Trophoblast cell (in vitro differentiated cells and primary cell): ENCODE measurements around the gene DNAI7.

Experiments
- DNase-seq, 2 donors: peaks; one replicate each; pipeline ENCODE4 v3.0.0-alpha.2; 2016
- H2AFZ ChIP-seq: 2 replicates; pipeline ENCODE4 v1.6.1; 2013; ENCODE audit warnings: low read length, moderate library complexity, mild to moderate bottlenecking; ENCODE audit not compliant: insufficient read depth, poor library complexity
- H2AK5ac ChIP-seq: 2 replicates; pipeline ENCODE4 v1.6.1; 2013; ENCODE audit warnings: mild to moderate bottlenecking, low read length
- H2BK120ac ChIP-seq: 2 replicates; pipeline ENCODE4 v1.6.1; 2013; ENCODE audit warnings: low read length, mild to moderate bottlenecking, moderate library complexity; ENCODE audit not compliant: insufficient read depth, poor library complexity
- H2BK12ac ChIP-seq: 2 replicates; pipeline ENCODE4 v1.6.1; 2013; ENCODE audit warnings: mild to moderate bottlenecking, low read length, moderate library complexity
- H2BK5ac ChIP-seq: 2 replicates; pipeline ENCODE4 v1.6.1; 2013; ENCODE audit warnings: low read length, low read depth, moderate library complexity, mild to moderate bottlenecking; ENCODE audit not compliant: poor library complexity
- H3K14ac ChIP-seq: 2 replicates; pipeline ENCODE4 v1.6.1; 2013; ENCODE audit warnings: mild to moderate bottlenecking, low read length
- H3K18ac ChIP-seq: 2 replicates; pipeline ENCODE4 v1.6.1; 2013; ENCODE audit warnings: mild to moderate bottlenecking, low read length
- H3K23ac ChIP-seq: 2 replicates; pipeline ENCODE4 v1.6.1; 2013; ENCODE audit warnings: low read length
- H3K27ac ChIP-seq: 2 replicates; pipeline ENCODE4 v1.5.1; 2013; ENCODE audit warnings: low read depth, mild to moderate bottlenecking, inconsistent platforms, low read length, moderate library complexity
- H3K27me3 ChIP-seq: 2 replicates; pipeline ENCODE4 v1.6.1; 2013; ENCODE audit warnings: inconsistent platforms, mild to moderate bottlenecking, low read length, moderate library complexity; ENCODE audit not compliant: insufficient read depth
- H3K36me3 ChIP-seq, 2 experiments: 1 replicate in 1 of 2; 2 replicates in 1 of 2; pipeline ENCODE4 v1.6.1; 2013; ENCODE audit warnings: low read length in 2 of 2, mild to moderate bottlenecking in 2 of 2, moderate library complexity in 1 of 2; ENCODE audit not compliant: insufficient read depth in 2 of 2, control insufficient read depth in 1 of 2
- H3K4ac ChIP-seq: 2 replicates; pipeline ENCODE4 v1.6.1; 2013; ENCODE audit warnings: low read depth, mild to moderate bottlenecking, low read length, moderate library complexity
- H3K4me1 ChIP-seq, 2 experiments: 1 replicate in 1 of 2; 2 replicates in 1 of 2; pipeline ENCODE4 v1.6.1; 2013; ENCODE audit warnings: low read length in 2 of 2, mild to moderate bottlenecking in 2 of 2, moderate library complexity in 1 of 2; ENCODE audit not compliant: insufficient read depth in 2 of 2, control insufficient read depth in 1 of 2
- H3K4me2 ChIP-seq: 2 replicates; pipeline ENCODE4 v1.6.1; 2013; ENCODE audit warnings: inconsistent platforms, mild to moderate bottlenecking, low read length, moderate library complexity
- H3K4me3 ChIP-seq: 2 replicates; pipeline ENCODE4 v1.5.1; 2013; ENCODE audit warnings: mild to moderate bottlenecking, low read depth, low read length, inconsistent platforms
- H3K79me1 ChIP-seq: one replicate; pipeline ENCODE4 v1.6.1; 2013; ENCODE audit warnings: low read length
- H3K79me2 ChIP-seq: 2 replicates; pipeline ENCODE4 v1.6.1; 2013; ENCODE audit warnings: low read length, mild to moderate bottlenecking; ENCODE audit not compliant: control insufficient read depth, insufficient read depth, poor library complexity
- H3K9ac ChIP-seq: 2 replicates; pipeline ENCODE4 v1.6.1; 2013; ENCODE audit warnings: mild to moderate bottlenecking, low read length
- H3K9me3 ChIP-seq: 2 replicates; pipeline ENCODE4 v1.6.1; 2013; ENCODE audit warnings: low read depth, mild to moderate bottlenecking, control low read depth, inconsistent platforms, low read length; ENCODE audit not compliant: insufficient read depth
- H4K12ac ChIP-seq: 2 replicates; pipeline ENCODE4 v1.6.1; 2013; ENCODE audit warnings: low read depth, mild to moderate bottlenecking, low read length, moderate library complexity
- H4K8ac ChIP-seq: 2 replicates; pipeline ENCODE4 v1.6.1; 2013; ENCODE audit warnings: low read depth, mild to moderate bottlenecking, low read length, moderate library complexity
- H4K91ac ChIP-seq: one replicate; pipeline ENCODE4 v1.6.1; 2013; ENCODE audit warnings: low read depth, mild to moderate bottlenecking, low read length, moderate library complexity
- WGBS: extraction: QIAGEN DNeasy Blood & Tissue Kit; methylation state at CpG from one replicate; pipeline ENCODE4 v1.1.7; 2013; ENCODE audit warnings: missing lambda C conversion rate; ENCODE audit not compliant: insufficient read length, insufficient coverage; ENCODE audit errors: extremely low coverage; 5-methylcytosine and 5-hydroxymethylcytosine counted together

The DNAI7 gene

DNA sequence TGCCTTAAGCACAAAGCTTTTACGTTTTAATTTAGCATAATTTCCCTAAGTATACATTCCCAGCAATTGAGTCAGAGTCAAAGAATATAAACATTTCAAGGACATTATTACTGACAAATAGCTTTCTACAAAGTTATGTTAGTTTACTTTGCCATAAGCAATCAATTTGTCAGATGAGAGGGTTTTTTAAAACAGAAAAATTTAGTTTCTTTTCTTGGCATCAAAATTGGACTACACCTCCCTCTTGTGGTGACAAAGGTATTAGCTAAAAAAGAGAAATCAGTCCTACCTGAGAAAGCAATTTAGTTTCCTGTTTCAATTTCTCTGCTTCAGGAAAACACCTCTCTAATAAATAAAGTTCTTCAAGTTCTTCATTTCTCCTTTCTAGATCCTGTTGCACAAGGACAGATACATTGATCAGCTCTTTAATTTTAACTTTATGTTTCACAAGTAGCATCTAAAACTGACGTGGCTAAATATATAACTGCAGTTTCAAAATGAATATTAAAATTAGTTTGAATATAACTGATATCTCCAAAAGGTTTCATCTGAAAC lies 39.9 kb downstream of the DNAI7 start:
- no peak overlapping the region for H3K4me3 ChIP-seq
- no peaks in the 10 kb centered on the region for H3K79me2 ChIP-seq
- peaks cover 2% of the 10 kb centered on the region for H3K79me1 ChIP-seq
- no peak overlapping the region for H2AK5ac ChIP-seq
- H3K4me2 ChIP-seq = no peak overlapping the region
- no peaks in the 10 kb centered on the region for H3K9me3 ChIP-seq
- DNase-seq = peak in 1 of 2 donors; percentile 65
- H2BK5ac ChIP-seq = no peak overlapping the region
- H4K8ac ChIP-seq = no peak overlapping the region
- no peak overlapping the region for H3K23ac ChIP-seq
- no peak overlapping the region for H2BK12ac ChIP-seq
- H3K4me1 ChIP-seq = no peaks in the 10 kb centered on the region
- H3K27me3 ChIP-seq = no peaks in the 10 kb centered on the region
- H3K9ac ChIP-seq = no peak overlapping the region
- no peak overlapping the region for H4K91ac ChIP-seq
- no peak overlapping the region for H2BK120ac ChIP-seq
- H3K4ac ChIP-seq = no peak overlapping the region
- no peaks in the 10 kb centered on the region for H3K36me3 ChIP-seq
- no peak overlapping the region for H3K27ac ChIP-seq
- WGBS = no CpG with 5 or more reads among the region's 2 CpGs
- no peak overlapping the region for H3K18ac ChIP-seq
- no peak overlapping the region for H4K12ac ChIP-seq
- H3K14ac ChIP-seq = no peak overlapping the region
- no peak overlapping the region for H2AFZ ChIP-seq

DNA sequence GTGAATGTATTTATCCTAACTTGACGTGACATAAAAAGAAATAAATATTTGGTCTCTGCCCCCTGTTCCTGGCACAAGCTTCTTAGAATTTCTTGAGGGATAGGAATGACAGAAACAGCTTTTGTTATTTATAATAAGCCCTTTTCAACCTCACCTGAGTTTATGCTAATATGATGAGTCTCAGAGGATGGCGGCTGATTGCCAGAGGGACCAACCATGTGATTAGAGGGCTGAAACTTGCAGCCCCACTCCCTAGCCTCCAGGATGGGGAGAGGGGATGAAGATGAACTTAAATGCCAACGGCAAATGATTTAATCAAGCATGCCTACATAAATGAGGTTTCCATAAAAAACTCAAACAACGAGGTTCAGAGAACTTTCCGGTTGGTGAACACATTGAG lies 42.9 kb downstream of the DNAI7 start:
- Histone ChIP-seq H2AK5ac (peak overlapping the region; percentile 74), H3K27me3 (no peaks in the 10 kb centered on the region)

DNA sequence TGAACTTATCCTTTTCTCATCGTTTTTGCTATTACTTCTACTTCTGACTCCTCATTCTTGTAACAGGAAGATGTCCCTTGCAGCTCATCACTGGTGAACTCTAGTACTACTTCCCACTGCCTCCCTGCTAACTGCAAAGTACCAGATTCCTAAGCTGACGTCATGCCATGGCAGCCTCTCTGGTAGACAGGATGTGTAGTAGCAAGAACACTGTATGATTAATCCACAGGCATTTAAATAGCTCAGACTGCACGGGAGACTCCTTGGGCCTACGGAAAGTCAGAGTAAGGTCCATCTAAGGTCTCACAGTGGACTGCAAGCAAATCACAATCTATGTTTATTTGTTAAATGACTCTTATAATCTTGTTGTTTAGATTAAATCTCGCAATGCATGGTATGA lies 43.5 kb downstream of the DNAI7 start:
- Histone ChIP-seq H3K9ac (no peak overlapping the region), H3K36me3 (no peaks in the 10 kb centered on the region), H4K8ac (no peak overlapping the region), H3K4ac (no peak overlapping the region), H3K23ac (no peak overlapping the region), H2BK12ac (no peak overlapping the region), H3K4me1 (no peaks in the 10 kb centered on the region), H3K27ac (no peak overlapping the region), H2AFZ (no peak overlapping the region), H2BK5ac (no peak overlapping the region), H4K12ac (no peak overlapping the region), H3K27me3 (no peaks in the 10 kb centered on the region), H4K91ac (no peak overlapping the region), H3K9me3 (no peaks in the 10 kb centered on the region), H3K14ac (no peak overlapping the region), H2BK120ac (no peak overlapping the region), H3K79me2 (no peaks in the 10 kb centered on the region), H3K4me3 (no peak overlapping the region), H3K18ac (no peak overlapping the region), H2AK5ac (no peak overlapping the region), H3K79me1 (peaks cover 2% of the 10 kb centered on the region), H3K4me2 (no peak overlapping the region)
- peak; percentile 39 to 74 for DNase-seq
- WGBS = no CpG with 5 or more reads among the region's 5 CpGs

More for the DNA sequence above, 42.9 kb downstream of the DNAI7 start:
- Histone ChIP-seq H2BK12ac (no peak overlapping the region), H3K36me3 (no peaks in the 10 kb centered on the region), H3K18ac (no peak overlapping the region), H3K79me1 (peaks cover 2% of the 10 kb centered on the region), H2AFZ (no peak overlapping the region), H2BK120ac (no peak overlapping the region), H3K27ac (no peak overlapping the region), H3K4me2 (no peak overlapping the region), H4K91ac (no peak overlapping the region), H3K14ac (no peak overlapping the region), H4K12ac (no peak overlapping the region), H3K4me3 (no peak overlapping the region), H3K9me3 (no peaks in the 10 kb centered on the region), H3K9ac (no peak overlapping the region), H3K79me2 (no peaks in the 10 kb centered on the region), H4K8ac (no peak overlapping the region), H3K4me1 (no peaks in the 10 kb centered on the region), H3K4ac (no peak overlapping the region), H2BK5ac (no peak overlapping the region), H3K23ac (no peak overlapping the region)
- no CpG with 5 or more reads among the region's 5 CpGs for whole genome bisulfite sequencing
- DNase-seq = no peak

DNA sequence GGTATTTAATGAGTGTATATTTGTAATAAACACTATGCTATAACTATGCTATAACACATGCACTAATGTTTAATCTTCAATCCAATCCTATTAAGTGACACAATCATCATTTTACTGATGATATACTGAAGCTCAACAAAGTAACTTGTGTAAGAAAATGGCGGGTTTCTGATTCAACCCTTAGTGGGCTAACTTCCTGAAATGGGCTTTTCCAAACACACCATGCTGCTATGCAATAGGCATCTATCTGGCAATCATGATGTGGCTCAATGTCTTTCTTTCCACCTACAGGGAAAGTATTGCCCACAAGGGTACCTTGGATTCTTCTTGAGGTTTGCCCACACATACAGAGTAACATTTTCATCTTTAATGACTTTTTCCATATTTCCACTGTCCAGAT lies 48.3 kb downstream of the DNAI7 start:
- no peak overlapping the region for H3K4ac ChIP-seq
- no peaks in the 10 kb centered on the region for H3K4me1 ChIP-seq
- H3K79me2 ChIP-seq = no peaks in the 10 kb centered on the region
- H3K27ac ChIP-seq = no peak overlapping the region
- H4K91ac ChIP-seq = no peak overlapping the region
- no peak overlapping the region for H3K4me3 ChIP-seq
- no CpG with 5 or more reads among the region's 1 CpG for WGBS
- no peak overlapping the region for H2BK5ac ChIP-seq
- H3K36me3 ChIP-seq = no peaks in the 10 kb centered on the region
- H3K18ac ChIP-seq = no peak overlapping the region
- no peak for DNase-seq
- no peak overlapping the region for H4K12ac ChIP-seq
- H3K4me2 ChIP-seq = no peak overlapping the region
- H2AFZ ChIP-seq = no peak overlapping the region
- H3K27me3 ChIP-seq = no peaks in the 10 kb centered on the region
- H3K79me1 ChIP-seq = no peaks in the 10 kb centered on the region
- no peak overlapping the region for H3K23ac ChIP-seq
- no peak overlapping the region for H2AK5ac ChIP-seq
- no peak overlapping the region for H4K8ac ChIP-seq
- H3K14ac ChIP-seq = no peak overlapping the region
- no peak overlapping the region for H2BK120ac ChIP-seq
- no peak overlapping the region for H2BK12ac ChIP-seq
- no peaks in the 10 kb centered on the region for H3K9me3 ChIP-seq
- H3K9ac ChIP-seq = no peak overlapping the region
